Measurements from ENCODE around the gene ABCC11.

GRCh38 chr16:48172682-48173081, 74.7 kb downstream of the ABCC11 start:
- TF ChIP-seq CTCF (IDR thresholded peaks at IDR 0.05): no peak
- TF ChIP-seq POLR2A (IDR thresholded peaks at IDR 0.05): no peak
